ENCODE results near the gene MYH13.

MYH13 gene

GRCh38 chr17:10368561-10368960, 4.2 kb downstream of the MYH13 start:
- TF ChIP-seq, protein P1, sequence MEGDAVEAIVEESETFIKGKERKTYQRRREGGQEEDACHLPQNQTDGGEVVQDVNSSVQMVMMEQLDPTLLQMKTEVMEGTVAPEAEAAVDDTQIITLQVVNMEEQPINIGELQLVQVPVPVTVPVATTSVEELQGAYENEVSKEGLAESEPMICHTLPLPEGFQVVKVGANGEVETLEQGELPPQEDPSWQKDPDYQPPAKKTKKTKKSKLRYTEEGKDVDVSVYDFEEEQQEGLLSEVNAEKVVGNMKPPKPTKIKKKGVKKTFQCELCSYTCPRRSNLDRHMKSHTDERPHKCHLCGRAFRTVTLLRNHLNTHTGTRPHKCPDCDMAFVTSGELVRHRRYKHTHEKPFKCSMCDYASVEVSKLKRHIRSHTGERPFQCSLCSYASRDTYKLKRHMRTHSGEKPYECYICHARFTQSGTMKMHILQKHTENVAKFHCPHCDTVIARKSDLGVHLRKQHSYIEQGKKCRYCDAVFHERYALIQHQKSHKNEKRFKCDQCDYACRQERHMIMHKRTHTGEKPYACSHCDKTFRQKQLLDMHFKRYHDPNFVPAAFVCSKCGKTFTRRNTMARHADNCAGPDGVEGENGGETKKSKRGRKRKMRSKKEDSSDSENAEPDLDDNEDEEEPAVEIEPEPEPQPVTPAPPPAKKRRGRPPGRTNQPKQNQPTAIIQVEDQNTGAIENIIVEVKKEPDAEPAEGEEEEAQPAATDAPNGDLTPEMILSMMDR (IDR thresholded peaks at IDR 0.05; ENCODE audit: low read depth, low read length): no peak
- no peak for TF ChIP-seq EZH2phosphoT487 (IDR thresholded peaks at IDR 0.05; ENCODE audit: low read depth)
- H4K20me1 ChIP-seq (ENCODE audit: insufficient read depth, low read length): no peaks in the 10 kb centered on the region
- H3K9ac ChIP-seq (ENCODE audit: low read length): no peak overlapping the region
- no peaks in the 10 kb centered on the region for H3K79me2 ChIP-seq (ENCODE audit: low read length)
- no peaks in the 10 kb centered on the region for H3K27me3 ChIP-seq (ENCODE audit: low read depth, low read length)
- H3K9me3 ChIP-seq (ENCODE audit: insufficient read depth, low read length): no peaks in the 10 kb centered on the region
- no peaks in the 10 kb centered on the region for H3K4me1 ChIP-seq (ENCODE audit: low read length)
- H2AFZ ChIP-seq (ENCODE audit: low read depth, low read length): no peak overlapping the region
- H3K4me2 ChIP-seq (ENCODE audit: low read length): no peak overlapping the region
- H3K27ac ChIP-seq (ENCODE audit: low read length): no peak overlapping the region
- no peak overlapping the region for H3K4me3 ChIP-seq (ENCODE audit: low read length)
- no peaks in the 10 kb centered on the region for H3K36me3 ChIP-seq (replicated peaks; ENCODE audit: low read depth, low read length)

DNA sequence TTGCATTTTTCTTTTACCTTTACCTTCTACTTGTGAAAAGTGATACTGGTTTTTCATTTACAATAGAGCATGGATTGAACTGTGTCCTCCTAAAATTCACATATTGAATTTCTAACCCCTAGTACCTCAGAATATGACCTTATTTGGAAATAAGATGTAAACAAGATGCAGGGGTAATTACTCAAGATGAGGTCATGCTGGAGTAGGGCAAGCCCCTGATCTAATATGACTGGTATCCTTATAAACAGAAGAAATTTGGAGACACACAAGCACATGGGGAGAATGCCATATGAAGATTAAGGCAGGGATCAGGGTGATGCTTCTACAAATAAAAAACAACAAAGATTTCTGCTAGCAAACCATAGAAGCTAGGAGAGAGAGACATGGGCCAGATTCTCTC, 12.2 kb downstream of the MYH13 start:
- no peak overlapping the region for H3K27ac ChIP-seq (ENCODE audit: low read length)
- H3K4me2 ChIP-seq (ENCODE audit: low read length): no peak overlapping the region
- no peaks in the 10 kb centered on the region for H3K27me3 ChIP-seq (ENCODE audit: low read depth, low read length)
- no peaks in the 10 kb centered on the region for H3K79me2 ChIP-seq (ENCODE audit: low read length)
- H3K4me1 ChIP-seq (ENCODE audit: low read length): no peaks in the 10 kb centered on the region
- TF ChIP-seq, protein P1 (IDR thresholded peaks at IDR 0.05; ENCODE audit: low read depth, low read length): no peak
- TF ChIP-seq EZH2phosphoT487 (IDR thresholded peaks at IDR 0.05; ENCODE audit: low read depth): no peak
- no peaks in the 10 kb centered on the region for H3K36me3 ChIP-seq (replicated peaks; ENCODE audit: low read depth, low read length)
- no peak overlapping the region for H3K9ac ChIP-seq (ENCODE audit: low read length)
- H3K4me3 ChIP-seq (ENCODE audit: low read length): no peak overlapping the region
- H3K9me3 ChIP-seq (ENCODE audit: insufficient read depth, low read length): no peaks in the 10 kb centered on the region
- H4K20me1 ChIP-seq (ENCODE audit: insufficient read depth, low read length): no peaks in the 10 kb centered on the region
- no peak overlapping the region for H2AFZ ChIP-seq (ENCODE audit: low read depth, low read length)

DNA sequence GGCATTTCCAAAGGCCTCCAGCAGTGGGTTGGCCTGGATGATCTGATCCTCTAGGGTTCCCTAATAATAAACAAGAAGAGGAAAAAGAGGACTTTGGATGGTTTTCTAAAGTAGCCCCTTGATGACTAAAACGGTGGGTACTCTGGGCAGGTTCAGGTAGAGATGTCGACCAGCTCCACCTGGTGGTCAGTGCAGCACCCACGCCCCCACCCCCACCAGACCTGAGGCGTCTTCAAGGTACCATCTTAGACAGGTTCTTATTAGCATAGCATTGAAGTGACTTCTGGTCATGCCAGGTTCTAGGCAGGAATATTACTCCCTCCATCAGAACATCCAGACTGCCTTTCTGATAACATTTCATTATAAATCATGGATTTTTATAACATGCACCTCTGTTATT, 15.0 kb downstream of the MYH13 start:
- Histone ChIP-seq H3K36me3 (replicated peaks; ENCODE audit: low read depth, low read length) (no peaks in the 10 kb centered on the region), H3K4me3 (ENCODE audit: low read length) (no peak overlapping the region), H2AFZ (ENCODE audit: low read depth, low read length) (no peak overlapping the region), H3K79me2 (ENCODE audit: low read length) (no peaks in the 10 kb centered on the region), H3K4me2 (ENCODE audit: low read length) (no peak overlapping the region), H3K9ac (ENCODE audit: low read length) (no peak overlapping the region), H3K4me1 (ENCODE audit: low read length) (no peaks in the 10 kb centered on the region), H3K27ac (ENCODE audit: low read length) (no peak overlapping the region), H3K27me3 (ENCODE audit: low read depth, low read length) (no peaks in the 10 kb centered on the region), H4K20me1 (ENCODE audit: insufficient read depth, low read length) (no peaks in the 10 kb centered on the region), H3K9me3 (ENCODE audit: insufficient read depth, low read length) (no peaks in the 10 kb centered on the region)
- TF ChIP-seq EZH2phosphoT487 (IDR thresholded peaks at IDR 0.05; ENCODE audit: low read depth): no peak
- TF ChIP-seq, protein P1 (IDR thresholded peaks at IDR 0.05; ENCODE audit: low read depth, low read length): peak; percentile 46

DNA sequence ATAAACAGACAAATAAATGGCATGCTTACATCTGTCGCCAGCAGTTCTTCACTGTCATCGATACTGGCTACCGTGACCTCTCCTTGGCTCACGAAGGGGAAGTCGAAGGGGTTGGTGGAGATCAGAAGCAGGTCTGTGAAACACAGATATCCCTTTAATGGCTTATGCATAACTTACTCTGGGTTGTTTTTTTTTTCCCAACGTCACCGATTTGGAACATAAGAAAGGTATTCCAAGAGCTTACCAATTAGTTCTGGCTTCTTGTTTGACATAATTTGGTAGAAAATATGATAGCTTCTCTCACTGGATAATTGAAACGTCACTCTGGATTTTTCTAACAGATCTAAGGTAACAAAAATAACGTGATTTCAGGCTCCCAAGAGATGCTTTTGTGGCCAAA, 18.2 kb downstream of the MYH13 start:
- no peaks in the 10 kb centered on the region for H3K4me1 ChIP-seq (ENCODE audit: low read length)
- no peaks in the 10 kb centered on the region for H3K36me3 ChIP-seq (replicated peaks; ENCODE audit: low read depth, low read length)
- no peak overlapping the region for H3K4me2 ChIP-seq (ENCODE audit: low read length)
- H3K79me2 ChIP-seq (ENCODE audit: low read length): no peaks in the 10 kb centered on the region
- H2AFZ ChIP-seq (ENCODE audit: low read depth, low read length): no peak overlapping the region
- no peak overlapping the region for H3K4me3 ChIP-seq (ENCODE audit: low read length)
- H3K9me3 ChIP-seq (ENCODE audit: insufficient read depth, low read length): no peaks in the 10 kb centered on the region
- no peak overlapping the region for H3K27ac ChIP-seq (ENCODE audit: low read length)
- H4K20me1 ChIP-seq (ENCODE audit: insufficient read depth, low read length): no peaks in the 10 kb centered on the region
- H3K27me3 ChIP-seq (ENCODE audit: low read depth, low read length): no peaks in the 10 kb centered on the region
- no peak overlapping the region for H3K9ac ChIP-seq (ENCODE audit: low read length)
- TF ChIP-seq, protein P1 (IDR thresholded peaks at IDR 0.05; ENCODE audit: low read depth, low read length): no peak
- TF ChIP-seq EZH2phosphoT487 (IDR thresholded peaks at IDR 0.05; ENCODE audit: low read depth): no peak

Measured in OCI-LY3 (cell line).